DMS79 treated with DMSO at 0.1 percent for 48 hours (cell line): ENCODE measurements around the gene AGR2.
"Not testable (repeated sequence)": the region's sequence is repeated elsewhere in the genome, so short reads cannot be mapped to it uniquely, and the experiment has no call there.

Experiments used
- DNase-seq: peaks from one replicate; lab custom pipeline; 2025; lab: John Stamatoyannopoulos, UW

Gene AGR2

DNA sequence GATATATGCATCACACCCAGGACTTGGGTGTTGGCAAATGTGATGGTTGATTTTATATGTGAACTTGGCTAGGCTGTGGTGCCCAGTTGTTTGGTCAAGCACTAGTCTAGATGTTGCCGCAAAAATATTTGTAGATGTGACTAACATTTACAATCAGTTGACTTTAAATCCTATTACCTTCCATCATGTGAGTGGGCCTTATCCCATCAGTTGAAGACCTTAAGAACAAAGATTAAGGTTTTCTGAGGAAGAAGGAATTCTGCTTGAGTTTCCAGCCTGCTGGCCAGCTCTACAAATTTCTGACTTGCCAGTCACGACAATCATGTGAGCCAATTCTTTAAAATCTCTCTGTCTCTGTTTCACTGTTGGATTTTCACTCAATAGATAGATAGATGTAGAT is 30.9 kb downstream of the AGR2 start:
- no peak for DNase-seq

DNA sequence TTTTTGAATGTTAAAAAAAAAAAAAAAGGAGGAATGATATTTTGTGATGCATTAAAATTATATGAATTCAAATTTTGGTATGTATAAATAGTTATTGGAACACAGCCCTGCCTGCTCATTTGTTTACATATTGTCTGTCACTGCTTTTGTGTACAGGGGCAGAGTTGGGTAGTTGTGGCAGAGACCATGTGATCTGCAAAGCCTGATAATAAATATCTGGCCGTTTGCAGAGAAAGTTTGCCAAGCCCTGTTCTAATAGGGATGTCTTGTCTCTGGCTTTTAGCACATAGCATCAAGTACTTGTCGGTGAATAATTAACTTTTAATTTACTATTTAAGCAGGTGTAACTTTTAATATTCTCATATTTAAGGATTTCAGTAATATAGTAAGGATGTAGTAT is 31.5 kb downstream of the AGR2 start:
- DNase-seq = no peak

DNA sequence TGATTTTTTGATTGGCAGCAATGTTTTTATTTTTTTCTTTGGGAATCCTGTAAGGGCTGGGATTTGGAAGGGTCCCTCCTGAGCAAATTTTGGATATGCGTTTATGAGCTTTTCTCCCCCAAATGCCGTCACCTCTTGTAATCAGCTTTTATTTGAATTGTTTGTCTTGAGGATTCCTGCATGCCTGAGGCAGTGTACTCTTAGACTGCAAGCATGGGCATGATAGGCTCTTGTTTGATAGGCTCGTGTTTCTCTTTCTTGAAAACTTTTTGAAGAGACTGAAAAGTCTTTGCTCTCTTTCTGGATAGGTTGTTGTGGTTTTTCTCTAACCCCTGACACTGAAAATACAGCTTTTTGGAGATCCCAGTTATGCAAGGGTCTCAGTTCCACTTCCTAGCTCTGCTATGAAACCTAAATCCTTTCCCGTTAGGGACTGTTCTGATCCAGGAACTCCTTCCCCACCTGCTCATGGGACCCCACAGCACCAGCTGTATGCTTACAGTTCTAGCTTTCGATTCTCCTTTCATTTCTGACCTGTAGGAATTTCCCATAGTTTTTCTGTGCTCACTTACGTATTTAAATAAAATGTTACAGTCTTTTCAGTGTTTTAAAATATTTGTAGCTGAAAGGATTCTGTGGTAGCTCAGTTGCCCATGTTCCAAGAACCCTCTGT is 34.0 kb downstream of the AGR2 start:
- no peak for DNase-seq

DNA sequence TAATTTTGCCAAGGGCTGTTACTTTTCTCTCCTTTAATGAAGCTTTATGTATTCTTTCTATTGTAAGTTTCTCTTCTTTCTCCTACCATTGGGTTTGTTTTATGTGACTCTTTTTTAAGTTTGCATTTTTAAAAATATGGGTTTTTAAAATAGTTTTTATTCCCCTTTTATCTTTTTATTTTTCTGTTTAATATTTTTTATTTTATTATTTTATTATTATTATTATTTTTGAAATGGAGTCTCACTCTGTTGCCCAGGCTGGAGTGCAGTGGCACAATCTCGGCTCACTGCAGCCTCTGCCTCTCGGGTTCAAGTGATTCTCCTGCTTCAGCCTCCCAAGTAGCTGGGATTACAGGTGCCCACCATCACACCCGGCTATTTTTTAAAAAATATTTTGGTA is 34.8 kb downstream of the AGR2 start:
- DNase-seq = not testable (repeated sequence)

DNA sequence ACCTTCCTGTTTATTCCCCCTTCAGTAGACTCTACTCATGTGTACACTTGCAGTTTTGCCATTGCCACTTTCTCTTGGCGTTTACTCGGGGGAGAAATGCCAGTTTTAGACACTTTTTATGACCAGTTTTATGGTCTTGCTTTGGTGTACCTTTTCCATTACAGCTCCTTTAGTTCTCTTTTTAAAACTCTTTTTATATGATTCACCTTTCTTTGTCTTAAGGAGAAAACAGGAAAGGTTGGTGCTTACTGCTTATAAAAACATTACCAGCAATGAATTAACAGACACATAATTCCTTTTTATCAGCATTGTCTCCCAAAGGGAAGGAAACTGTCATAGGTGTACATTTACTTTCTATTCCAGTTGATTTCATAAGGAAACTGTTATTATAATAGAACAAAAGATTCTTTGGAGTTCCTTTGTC is 39.4 kb downstream of the AGR2 start:
- DNase-seq = no peak

DNA sequence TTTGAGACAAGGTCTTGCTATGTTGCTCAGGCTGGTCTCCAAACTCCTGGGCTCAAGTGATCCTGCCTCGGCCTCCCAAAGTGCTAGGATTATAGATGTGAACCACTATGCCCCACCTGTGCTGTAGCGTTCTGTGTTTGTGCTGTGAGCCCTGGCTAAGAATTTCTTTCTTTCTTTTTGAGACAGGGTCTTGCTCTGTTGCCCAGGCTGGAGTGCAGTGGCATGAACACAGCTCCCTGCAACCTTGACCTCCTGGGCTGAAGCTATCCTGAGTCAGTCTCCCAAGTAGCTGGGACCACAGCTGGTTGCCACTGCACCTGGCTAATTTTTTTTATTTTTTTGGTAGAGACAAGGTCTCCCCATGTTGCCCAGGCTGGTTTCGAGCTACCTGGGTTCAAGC is 39.9 kb downstream of the AGR2 start:
- no peak for DNase-seq

DNA sequence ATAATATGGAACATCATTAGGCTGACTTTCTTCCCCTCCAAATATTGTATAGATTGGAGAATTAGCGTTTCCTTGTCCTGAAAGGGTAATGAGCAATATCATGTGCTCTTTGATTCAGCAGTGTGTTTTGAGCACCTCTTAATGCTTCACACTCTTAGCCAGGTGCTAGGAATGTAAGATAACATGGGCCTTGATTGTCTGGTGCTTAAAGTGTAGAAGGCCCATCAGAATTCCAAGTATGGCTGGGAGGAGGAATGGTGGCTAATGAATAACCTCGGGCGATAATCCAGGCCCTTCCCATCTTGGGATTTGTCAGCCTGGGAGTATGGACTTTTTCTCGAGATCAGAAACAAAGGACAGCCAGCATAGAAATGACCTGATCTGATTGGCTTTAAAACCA is 42.6 kb downstream of the AGR2 start:
- DNase-seq = no peak

DNA sequence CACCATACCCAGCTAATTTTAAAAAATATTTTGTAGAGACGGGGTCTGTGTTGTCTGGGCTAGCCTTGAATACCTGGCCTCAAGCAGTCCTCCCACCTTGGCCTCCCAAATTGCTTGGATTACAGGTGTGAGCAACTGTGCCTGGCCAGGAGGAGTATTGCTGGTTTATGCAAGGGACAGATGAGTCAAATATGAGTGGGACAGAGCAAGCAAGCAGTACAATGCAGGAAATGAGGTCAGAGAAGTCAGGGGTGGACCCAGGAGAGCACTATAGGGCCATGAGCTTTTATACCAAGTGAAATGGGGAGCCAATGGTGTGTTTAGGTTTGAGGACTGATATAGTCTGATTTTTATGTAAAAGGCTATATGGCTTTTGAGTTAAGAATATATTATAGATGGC is 45.0 kb downstream of the AGR2 start:
- DNase-seq = no peak

DNA sequence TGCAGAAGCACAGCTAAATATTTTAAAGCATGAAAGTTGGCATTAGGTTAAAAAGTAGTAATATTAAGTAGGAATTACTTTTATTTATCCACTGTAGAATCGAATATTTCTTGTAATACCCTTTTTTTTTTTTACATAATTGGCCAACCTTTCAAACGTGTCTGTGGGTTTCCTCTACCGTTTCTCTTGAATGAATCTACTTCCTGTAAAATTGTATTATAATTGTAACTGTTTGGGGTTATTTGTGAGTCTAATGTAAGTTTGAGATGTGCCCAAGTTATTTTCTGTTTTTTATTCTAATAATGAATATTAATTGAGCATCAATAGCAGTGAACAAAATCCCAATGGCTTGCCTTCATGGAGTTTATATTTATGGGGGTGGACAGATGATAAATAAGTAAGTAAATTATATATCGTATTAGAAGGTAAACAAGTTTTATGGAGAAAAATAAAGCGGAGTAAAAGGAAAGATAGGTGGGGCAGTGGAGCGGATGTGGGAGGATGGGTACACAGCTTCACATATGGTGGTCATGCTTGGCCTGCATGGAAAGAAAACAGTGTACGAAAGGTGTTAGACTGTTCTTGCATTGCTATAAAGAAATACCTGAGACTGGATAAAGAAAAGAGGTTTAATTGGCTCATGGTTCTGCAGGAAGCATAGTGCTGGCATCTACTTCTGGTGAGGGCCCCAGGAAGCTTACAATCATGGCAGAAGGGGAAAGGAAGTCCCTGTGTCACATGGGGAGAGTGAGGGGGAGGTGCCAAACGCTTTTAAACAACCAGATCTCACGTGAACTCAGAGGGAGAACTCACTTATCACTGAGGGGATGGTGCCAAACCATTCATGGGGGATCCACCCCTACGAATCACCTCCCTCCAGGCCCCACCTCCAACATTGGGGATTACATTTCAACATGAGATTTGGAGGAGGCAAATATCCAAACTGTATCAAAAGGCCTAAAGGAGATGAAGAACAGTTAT is 45.9 kb downstream of the AGR2 start:
- DNase-seq = no peak

DNA sequence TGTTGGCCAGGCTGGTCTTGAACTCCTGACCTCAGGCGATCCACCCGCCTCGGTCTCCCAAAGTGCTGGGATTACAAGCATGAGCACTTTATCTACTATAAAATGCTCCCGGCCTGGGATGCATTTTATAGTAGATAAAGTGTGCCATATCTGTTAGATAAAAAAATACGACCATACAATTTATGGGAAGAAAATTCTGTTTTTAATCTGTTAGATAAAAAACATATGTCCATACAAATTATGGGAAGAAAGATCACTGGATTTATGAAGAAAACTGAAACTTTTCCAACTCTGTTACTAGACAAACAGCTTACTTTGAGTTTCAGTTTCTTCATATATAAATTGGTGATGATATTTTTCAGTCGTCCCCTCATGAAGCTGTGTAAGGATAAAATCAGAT is 46.8 kb downstream of the AGR2 start:
- no peak for DNase-seq

DNA sequence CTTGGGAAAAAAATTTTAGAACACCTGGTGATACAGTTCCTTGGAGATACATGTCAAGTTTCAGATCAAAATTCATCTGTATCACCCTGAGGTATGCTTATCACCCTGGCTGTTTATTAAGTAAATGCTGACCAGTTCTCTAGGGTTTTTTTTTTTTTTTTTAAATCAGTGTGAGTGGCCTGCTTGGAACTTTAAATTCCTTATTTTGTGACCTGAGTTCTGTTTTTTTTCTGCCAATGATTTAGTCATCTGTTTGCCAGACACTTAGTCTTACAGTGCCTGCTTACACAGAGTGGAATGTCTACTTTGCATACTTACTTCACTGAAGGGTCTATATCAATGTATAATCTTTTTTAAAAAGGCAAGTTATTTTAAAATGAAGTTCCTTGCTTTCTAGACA is 49.4 kb downstream of the AGR2 start:
- DNase-seq = no peak

DNA sequence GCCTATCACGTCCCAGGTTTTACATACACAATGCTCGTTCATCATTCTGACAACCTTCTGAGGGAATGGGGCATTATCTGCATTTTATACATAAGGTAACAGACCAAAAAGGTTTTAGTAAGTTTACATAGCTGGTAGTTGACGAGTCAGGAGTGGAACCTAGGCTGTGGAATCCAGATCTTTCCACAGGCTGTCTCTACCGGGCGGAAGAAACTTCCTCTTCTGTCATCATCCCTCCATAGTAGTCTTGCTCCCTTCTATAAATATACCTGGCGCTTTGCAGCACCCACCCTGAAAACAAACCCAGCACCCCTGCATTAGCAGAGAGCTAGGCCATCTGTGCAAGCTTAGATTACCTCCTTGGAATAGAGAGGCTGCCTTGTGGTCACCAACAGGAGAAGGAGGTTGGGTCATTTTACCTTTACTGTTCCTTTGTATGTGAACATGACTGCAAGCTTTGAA is 49.9 kb downstream of the AGR2 start:
- DNase-seq = no peak

DNA sequence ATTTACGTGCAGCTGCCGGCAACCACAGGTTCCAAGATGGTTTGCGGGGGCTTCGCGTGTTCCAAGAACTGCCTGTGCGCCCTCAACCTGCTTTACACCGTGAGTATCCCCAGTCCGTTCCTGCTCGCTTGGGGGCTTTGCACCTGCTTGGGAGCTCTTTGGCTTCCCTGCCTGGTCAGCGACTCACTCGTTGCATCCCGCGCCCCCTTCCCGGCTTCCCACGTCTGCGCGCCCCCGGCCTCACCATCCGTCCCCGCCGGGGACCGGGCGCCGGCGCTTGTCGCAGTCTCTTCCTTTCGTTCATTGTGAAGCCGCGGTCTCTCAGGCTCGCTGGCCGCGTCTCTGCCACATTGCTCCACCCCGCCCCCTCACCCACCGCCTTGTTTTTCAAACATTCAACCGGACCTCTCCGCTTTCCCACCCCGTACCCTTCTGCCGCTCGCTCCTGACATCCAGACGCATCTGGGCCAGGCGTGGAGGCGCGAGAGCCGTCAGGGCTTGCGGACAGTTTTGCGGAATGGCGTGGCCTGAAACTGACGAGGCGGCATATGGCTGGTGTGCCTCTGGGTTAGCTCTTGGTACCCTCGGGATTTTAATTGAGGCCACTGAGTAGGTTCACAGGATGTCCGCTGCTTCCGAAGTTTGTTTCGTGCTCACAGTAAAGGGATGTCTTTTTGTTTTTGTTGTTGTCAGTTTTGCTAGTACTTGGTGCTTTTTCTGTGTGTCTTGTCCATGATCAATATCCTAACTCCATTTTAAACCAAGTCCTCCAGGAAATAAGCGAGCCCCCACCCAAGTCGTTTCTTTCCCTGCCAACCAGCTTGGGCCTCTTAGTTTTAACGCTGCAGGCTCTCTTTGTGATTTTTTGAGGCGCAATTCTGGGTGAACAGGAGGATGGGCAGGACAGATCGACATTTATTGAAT is 50.6 kb downstream of the AGR2 start:
- peak; percentile 41 for DNase-seq

DNA sequence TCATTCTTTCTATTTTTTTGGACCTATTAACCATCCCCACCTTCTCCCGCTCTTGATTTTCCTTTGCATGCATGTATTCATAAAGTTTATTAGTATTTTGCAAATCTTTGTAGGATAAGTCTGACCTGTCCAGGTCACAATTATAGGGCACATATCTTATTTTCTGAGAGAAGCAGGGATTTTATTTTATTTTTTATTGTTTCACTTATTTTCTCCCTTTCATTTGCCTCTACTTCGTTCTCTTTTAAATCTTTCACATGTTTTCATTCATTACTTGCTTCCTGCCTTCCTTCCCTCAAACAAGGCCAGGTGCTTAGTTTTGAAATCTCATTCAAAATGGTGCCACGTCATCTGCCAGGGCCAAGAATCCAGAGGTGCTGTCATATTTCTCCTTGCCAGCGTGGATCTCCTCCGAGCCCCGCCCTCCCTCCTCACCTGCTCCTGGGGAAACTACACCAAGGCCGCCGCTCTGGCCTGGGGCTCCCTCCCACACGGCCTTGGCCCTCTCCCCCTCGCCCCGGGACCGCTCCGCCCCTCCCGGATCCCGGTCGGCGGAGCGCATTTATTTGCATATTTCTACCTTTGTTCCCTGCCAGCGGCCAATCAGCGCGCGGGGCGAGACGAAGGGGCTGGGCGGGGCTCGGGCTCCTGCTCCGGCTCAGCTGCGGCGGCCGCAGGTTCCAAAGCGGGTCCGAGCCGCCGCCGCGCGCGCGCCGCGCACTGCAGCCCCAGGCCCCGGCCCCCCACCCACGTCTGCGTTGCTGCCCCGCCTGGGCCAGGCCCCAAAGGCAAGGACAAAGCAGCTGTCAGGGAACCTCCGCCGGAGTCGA is 51.5 kb downstream of the AGR2 start, which contains the start of gene TSPAN13:
TSS of gene TSPAN13 (plus strand) at position 654 of the 830 bp plus-strand sequence. CDS start 213 bp downstream, outside the sequence.
- DNase-seq = peak; percentile 95

DNA sequence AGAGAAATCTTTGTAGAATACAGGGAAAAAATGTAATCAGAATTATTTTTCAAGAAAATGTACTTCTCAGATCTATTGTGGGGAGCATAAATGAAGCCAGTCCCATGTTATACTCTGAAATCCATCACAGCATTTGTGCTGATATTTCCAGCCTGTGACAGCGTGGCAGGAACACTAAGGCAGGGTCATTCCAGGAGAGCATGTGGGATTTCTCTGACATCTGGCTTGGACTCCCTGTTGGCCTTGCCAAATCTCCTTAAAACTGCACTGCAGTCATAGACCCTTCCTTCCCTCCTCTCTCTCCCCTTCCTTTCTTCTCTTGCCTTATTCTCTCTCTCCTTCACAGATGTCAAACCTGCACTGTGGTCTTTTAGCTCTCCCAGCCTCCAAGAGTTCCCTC is 57.7 kb downstream of the AGR2 start:
- DNase-seq = no peak

DNA sequence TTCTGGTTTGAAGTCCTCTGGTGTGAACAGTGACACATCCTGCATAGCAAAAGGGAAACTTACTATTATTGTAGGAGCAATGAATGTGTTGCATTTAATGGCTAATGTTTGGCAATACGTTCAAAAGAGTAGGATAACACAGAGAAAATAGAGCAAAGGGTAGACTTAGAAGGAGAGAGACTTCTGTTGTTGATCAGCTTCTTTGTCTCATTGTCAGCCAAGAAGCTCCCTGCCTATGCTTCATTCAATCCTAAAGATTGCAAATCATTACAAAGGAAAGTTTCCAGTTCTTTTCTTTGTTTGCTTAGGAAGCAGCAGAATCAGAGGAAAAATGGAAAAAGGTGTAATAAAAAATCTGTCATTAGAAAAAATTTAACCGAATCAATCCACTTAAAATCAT is 59.2 kb downstream of the AGR2 start:
- no peak for DNase-seq

DNA sequence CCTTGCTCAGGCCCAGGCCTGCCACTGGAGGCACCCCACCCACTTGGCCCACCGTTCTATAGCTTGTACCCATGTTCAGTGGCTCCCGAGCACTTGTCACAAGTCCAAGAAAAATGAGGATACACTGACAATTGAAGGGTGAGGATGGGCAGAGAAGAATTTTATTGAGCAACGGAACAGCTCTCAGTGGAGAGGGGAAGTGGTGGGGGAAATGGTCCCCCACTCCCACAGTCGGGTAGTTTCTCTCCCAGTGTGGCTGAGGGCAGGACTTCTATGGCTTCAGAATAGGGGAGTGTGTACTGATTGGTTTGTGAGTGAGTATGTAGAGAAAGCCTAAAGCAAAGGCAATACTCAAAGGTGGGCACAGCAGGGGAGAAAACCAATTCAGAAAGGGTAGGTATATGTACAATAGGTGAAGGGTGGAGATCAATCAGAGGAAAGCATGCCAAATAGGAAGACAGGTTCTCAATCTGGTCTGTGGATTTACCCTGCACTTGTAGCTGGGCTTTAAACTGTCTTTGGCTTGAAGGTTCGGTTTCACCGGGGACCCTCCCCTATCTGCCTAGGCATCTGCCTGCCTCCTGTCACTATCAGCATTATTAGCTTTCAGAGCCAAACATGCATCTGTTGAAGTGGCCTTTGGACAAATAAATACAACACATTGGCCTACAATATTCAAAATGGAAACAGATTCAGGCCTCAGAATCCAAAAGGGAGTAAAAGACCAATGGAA is 60.1 kb downstream of the AGR2 start:
- DNase-seq = no peak

DNA sequence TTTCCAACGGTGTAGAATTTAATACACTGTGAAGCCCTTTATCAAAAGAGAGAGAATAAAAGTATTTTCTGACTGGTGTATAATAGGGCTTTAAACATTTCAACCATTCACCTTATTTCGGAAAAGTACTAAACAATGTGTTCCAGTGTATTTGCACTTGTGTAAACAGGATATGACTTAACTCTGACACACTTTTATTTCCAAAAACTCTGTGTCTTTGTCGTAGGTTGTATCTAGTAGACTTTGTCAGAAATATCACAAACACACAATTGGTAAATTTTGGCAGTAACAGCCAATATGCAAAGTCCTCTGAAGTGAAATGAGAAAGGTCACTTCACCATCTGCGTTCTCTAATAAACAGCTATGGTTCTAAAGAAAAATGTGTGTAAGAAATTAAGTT is 61.6 kb downstream of the AGR2 start:
- no peak for DNase-seq

DNA sequence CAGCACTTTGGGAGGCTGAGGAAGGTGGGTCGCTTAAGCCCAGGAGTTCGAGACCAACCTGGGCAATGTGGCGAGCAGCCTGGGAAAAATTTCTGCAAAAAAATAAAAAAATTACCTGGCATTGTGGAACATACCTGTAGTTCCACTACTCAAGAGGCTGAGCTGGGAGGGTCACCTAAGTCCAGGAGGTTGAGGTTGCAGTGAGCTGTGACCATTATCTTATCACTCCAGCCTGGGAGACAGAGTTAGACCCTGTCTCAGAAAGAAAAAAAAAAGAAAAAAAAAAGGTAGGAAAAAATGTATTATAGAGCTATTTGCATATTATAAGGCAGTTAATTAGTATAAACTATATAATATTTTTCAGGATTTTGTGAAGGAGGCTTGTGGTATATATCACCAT is 62.3 kb downstream of the AGR2 start:
- DNase-seq = no peak
